HL-60 (cell line): ENCODE data around the gene APBA2.

ENCODE experiments used
- DNase-seq, 2 experiments: peaks; one replicate each; pipeline ENCODE4 v3.0.0-alpha.2; 2010 to 2020; ENCODE audit warnings: low read depth in 1 of 2, low spot score in 1 of 2
- H3K27ac ChIP-seq: fragments of 250-450 bp; sonication (Bioruptor Pico); replicated peaks from 2 replicates; pipeline ENCODE4 v1.5.1; 2020; ENCODE audit warnings: mild to moderate bottlenecking, moderate library complexity
- H3K27me3 ChIP-seq: fragments of 250-450 bp; sonication (Bioruptor Pico); 2 replicates; pipeline ENCODE4 v1.5.1; 2021; ENCODE audit warnings: mild to moderate bottlenecking, moderate library complexity; ENCODE audit not compliant: insufficient read depth, poor library complexity, severe bottlenecking
- H3K4me3 ChIP-seq: replicated peaks from 2 replicates; pipeline ENCODE4 v1.5.1; 2011; ENCODE audit warnings: mild to moderate bottlenecking, control low read depth, low read length; ENCODE audit not compliant: insufficient read depth
- GABPA ChIP-seq: IDR thresholded peaks from 2 replicates; pipeline ENCODE4 v1.6.1; 2012; ENCODE audit warnings: low read depth
- POLR2AphosphoS5 ChIP-seq: IDR thresholded peaks from 2 replicates; pipeline ENCODE4 v1.6.1; 2012; ENCODE audit warnings: low read depth
- SPI1 ChIP-seq: IDR thresholded peaks from 2 replicates; pipeline ENCODE4 v1.6.1; 2012; ENCODE audit warnings: low read depth, mild to moderate bottlenecking, borderline replicate concordance
- TF ChIP-seq, protein P1 (sequence below): IDR thresholded peaks from 2 replicates; pipeline ENCODE4 v1.6.1; 2012; ENCODE audit warnings: low read depth; ENCODE audit not compliant: insufficient replicate concordance
- TF ChIP-seq, protein P2 (sequence below): IDR thresholded peaks from one replicate; pipeline ENCODE4 v1.5.1; 2011; ENCODE audit warnings: low read length, control low read depth, inconsistent platforms; ENCODE audit not compliant: insufficient read depth

The APBA2 gene

DNA sequence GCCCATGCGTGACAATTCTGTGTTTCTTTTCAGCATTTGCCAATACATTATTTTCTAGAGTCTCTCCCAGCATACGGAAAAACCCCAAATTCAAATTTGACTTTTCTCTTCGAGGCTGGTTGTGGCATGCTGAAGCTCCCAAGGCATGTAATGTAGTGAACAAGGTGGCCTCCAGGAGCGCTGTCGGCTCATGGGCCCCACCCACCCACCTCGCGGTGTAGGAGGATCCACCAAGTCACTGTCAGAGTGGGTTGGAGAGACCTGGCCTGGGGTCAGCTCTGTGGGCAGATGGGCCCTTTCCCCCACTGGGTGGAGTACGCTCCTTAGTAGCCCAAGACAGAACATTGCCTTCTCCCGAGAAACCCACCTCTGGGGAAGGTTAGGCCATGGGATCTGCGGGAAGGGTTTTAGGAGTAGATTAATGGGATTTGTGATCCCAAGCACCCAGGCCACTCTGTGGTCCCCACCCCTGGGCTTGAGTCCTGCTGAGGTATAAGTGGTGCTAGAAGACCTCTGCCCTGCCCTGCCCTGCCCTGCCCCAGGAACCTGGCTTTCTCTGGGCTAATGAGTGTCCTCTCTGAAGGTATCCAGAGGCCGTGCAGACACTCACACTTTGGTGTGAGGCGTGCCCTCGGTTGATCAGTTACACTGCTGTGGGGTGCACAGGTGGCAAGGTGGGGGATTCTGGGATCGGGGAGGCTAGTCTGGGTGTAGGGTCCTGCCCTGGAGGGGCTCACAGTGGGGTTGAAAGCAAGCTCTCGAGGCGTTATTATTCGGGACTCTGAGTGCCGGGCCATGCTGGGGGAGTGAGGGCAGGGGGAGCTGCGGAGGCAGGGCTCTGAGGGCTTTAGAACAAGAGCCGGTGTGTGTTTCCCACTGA is 97.9 kb downstream of the APBA2 start:
- Histone ChIP-seq H3K27me3 (no peaks in the 10 kb centered on the region), H3K27ac (no peak overlapping the region), H3K4me3 (no peak overlapping the region)
- TF ChIP-seq GABPA (no peak), SPI1 (no peak), POLR2AphosphoS5 (no peak)
- TF ChIP-seq, protein P1, sequence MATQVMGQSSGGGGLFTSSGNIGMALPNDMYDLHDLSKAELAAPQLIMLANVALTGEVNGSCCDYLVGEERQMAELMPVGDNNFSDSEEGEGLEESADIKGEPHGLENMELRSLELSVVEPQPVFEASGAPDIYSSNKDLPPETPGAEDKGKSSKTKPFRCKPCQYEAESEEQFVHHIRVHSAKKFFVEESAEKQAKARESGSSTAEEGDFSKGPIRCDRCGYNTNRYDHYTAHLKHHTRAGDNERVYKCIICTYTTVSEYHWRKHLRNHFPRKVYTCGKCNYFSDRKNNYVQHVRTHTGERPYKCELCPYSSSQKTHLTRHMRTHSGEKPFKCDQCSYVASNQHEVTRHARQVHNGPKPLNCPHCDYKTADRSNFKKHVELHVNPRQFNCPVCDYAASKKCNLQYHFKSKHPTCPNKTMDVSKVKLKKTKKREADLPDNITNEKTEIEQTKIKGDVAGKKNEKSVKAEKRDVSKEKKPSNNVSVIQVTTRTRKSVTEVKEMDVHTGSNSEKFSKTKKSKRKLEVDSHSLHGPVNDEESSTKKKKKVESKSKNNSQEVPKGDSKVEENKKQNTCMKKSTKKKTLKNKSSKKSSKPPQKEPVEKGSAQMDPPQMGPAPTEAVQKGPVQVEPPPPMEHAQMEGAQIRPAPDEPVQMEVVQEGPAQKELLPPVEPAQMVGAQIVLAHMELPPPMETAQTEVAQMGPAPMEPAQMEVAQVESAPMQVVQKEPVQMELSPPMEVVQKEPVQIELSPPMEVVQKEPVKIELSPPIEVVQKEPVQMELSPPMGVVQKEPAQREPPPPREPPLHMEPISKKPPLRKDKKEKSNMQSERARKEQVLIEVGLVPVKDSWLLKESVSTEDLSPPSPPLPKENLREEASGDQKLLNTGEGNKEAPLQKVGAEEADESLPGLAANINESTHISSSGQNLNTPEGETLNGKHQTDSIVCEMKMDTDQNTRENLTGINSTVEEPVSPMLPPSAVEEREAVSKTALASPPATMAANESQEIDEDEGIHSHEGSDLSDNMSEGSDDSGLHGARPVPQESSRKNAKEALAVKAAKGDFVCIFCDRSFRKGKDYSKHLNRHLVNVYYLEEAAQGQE, result no peak
- TF ChIP-seq, protein P2, sequence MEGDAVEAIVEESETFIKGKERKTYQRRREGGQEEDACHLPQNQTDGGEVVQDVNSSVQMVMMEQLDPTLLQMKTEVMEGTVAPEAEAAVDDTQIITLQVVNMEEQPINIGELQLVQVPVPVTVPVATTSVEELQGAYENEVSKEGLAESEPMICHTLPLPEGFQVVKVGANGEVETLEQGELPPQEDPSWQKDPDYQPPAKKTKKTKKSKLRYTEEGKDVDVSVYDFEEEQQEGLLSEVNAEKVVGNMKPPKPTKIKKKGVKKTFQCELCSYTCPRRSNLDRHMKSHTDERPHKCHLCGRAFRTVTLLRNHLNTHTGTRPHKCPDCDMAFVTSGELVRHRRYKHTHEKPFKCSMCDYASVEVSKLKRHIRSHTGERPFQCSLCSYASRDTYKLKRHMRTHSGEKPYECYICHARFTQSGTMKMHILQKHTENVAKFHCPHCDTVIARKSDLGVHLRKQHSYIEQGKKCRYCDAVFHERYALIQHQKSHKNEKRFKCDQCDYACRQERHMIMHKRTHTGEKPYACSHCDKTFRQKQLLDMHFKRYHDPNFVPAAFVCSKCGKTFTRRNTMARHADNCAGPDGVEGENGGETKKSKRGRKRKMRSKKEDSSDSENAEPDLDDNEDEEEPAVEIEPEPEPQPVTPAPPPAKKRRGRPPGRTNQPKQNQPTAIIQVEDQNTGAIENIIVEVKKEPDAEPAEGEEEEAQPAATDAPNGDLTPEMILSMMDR, result no peak
- no peak for DNase-seq

GRCh38 chr15:28984421-28985315 is 98.9 kb downstream of the APBA2 start:
- TF ChIP-seq, protein P1, result no peak
- TF ChIP-seq SPI1, result no peak
- TF ChIP-seq POLR2AphosphoS5, result no peak
- TF ChIP-seq, protein P2, result no peak
- no peak for TF ChIP-seq GABPA
- H3K27ac ChIP-seq, result no peak overlapping the region
- H3K4me3 ChIP-seq, result no peak overlapping the region
- no peaks in the 10 kb centered on the region for H3K27me3 ChIP-seq
- no peak for DNase-seq

DNA sequence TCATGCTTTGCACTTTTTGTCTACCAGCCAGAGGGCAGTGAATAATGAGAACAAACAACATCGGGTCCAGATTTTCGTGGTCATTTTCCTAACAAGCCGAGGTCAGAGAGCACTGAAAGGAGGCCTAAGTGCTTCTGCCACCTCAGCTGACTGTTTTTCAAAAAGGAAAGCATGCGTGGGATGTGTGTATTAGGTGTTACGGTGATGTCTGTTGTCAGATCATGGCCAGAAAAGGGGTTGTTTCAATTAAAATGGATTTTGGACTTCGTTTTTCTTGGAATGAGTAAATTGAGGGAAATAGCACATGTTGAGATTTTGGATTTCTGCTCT is 99.5 kb downstream of the APBA2 start:
- Histone ChIP-seq H3K27ac (no peak overlapping the region), H3K27me3 (no peaks in the 10 kb centered on the region), H3K4me3 (no peak overlapping the region)
- TF ChIP-seq SPI1, result no peak
- no peak for TF ChIP-seq GABPA
- TF ChIP-seq, protein P2, result no peak
- TF ChIP-seq POLR2AphosphoS5, result no peak
- TF ChIP-seq, protein P1, result no peak
- DNase-seq, result no peak
